Common myeloid progenitor, CD34-positive (primary cell): ENCODE results near the gene SLC48A1.

Source experiments
- CTCF ChIA-PET: fragments of 350-600 bp; sonication (Branson Sonifier 250); formaldehyde crosslinking; loops from one replicate; lab custom pipeline; 2021; ENCODE audit warnings: antibody characterized with exemption; lab: Charles Lee
- POLR2A ChIA-PET: fragments of 350-600 bp; sonication (Branson Sonifier 250); formaldehyde crosslinking; loops from one replicate; lab custom pipeline; 2021; ENCODE audit warnings: antibody characterized with exemption; lab: Charles Lee
- DNase-seq, 3 donors: peaks; one replicate each; pipeline versions ENCODE4 v3.0.0 to v3.0.0-alpha.2; 2013
- H3K27ac ChIP-seq, 2 experiments: 1 replicate in 1 of 2; 2 replicates in 1 of 2; pipeline ENCODE4 v1.7.0; 2013; ENCODE audit warnings: inconsistent platforms in 2 of 2, low read length in 2 of 2, mild to moderate bottlenecking in 2 of 2, low read depth in 1 of 2, moderate library complexity in 1 of 2; ENCODE audit not compliant: severe bottlenecking in 2 of 2, insufficient read depth in 1 of 2, poor library complexity in 1 of 2
- H3K27me3 ChIP-seq, 5 experiments: replicated peaks in 2 of 5; 1 replicate in 3 of 5; 2 replicates in 2 of 5; pipeline versions ENCODE4 v1.6.1 to v1.7.0; 2013; ENCODE audit warnings: low read length in 4 of 5, mild to moderate bottlenecking in 2 of 5, moderate library complexity in 2 of 5, inconsistent platforms in 1 of 5; ENCODE audit not compliant: insufficient read depth in 5 of 5, control insufficient read depth in 4 of 5
- H3K36me3 ChIP-seq, 4 experiments: 1 replicate in 2 of 4; 2 replicates in 2 of 4; pipeline versions ENCODE4 v1.6.1 to v1.7.0; 2013; ENCODE audit warnings: low read length in 3 of 4, control low read depth in 1 of 4, mild to moderate bottlenecking in 1 of 4; ENCODE audit not compliant: control insufficient read depth in 4 of 4, insufficient read depth in 4 of 4
- H3K4me1 ChIP-seq, 4 experiments: 1 replicate in 3 of 4; 2 replicates in 1 of 4; pipeline versions ENCODE4 v1.6.1 to v1.7.1; 2013; ENCODE audit warnings: low read length in 3 of 4, mild to moderate bottlenecking in 3 of 4, control low read depth in 1 of 4, inconsistent platforms in 1 of 4, moderate library complexity in 1 of 4; ENCODE audit not compliant: control insufficient read depth in 4 of 4, insufficient read depth in 4 of 4; ENCODE audit errors: control extremely low read depth in 1 of 4
- H3K4me3 ChIP-seq, 7 experiments: 1 replicate in 4 of 7; 2 replicates in 3 of 7; pipeline versions ENCODE4 v1.5.1 to v1.7.0; 2013; ENCODE audit warnings: mild to moderate bottlenecking in 7 of 7, low read length in 6 of 7, moderate library complexity in 6 of 7, inconsistent platforms in 2 of 7, low read depth in 2 of 7, control low read depth in 1 of 7; ENCODE audit not compliant: insufficient read depth in 4 of 7, control insufficient read depth in 1 of 7; ENCODE audit errors: extremely low read depth in 1 of 7
- H3K9me3 ChIP-seq, 5 experiments: 1 replicate in 4 of 5; 2 replicates in 1 of 5; pipeline versions ENCODE4 v1.6.1 to v1.7.1; 2013; ENCODE audit warnings: low read length in 4 of 5, mild to moderate bottlenecking in 2 of 5, inconsistent platforms in 1 of 5, low read depth in 1 of 5, moderate library complexity in 1 of 5; ENCODE audit not compliant: control insufficient read depth in 4 of 5, insufficient read depth in 2 of 5; ENCODE audit errors: control extremely low read depth in 1 of 5
- WGBS: methylation state at CpG from one replicate; pipeline ENCODE4 v1.1.5; 2013; ENCODE audit not compliant: insufficient coverage; 5-methylcytosine and 5-hydroxymethylcytosine counted together

Gene SLC48A1

DNA sequence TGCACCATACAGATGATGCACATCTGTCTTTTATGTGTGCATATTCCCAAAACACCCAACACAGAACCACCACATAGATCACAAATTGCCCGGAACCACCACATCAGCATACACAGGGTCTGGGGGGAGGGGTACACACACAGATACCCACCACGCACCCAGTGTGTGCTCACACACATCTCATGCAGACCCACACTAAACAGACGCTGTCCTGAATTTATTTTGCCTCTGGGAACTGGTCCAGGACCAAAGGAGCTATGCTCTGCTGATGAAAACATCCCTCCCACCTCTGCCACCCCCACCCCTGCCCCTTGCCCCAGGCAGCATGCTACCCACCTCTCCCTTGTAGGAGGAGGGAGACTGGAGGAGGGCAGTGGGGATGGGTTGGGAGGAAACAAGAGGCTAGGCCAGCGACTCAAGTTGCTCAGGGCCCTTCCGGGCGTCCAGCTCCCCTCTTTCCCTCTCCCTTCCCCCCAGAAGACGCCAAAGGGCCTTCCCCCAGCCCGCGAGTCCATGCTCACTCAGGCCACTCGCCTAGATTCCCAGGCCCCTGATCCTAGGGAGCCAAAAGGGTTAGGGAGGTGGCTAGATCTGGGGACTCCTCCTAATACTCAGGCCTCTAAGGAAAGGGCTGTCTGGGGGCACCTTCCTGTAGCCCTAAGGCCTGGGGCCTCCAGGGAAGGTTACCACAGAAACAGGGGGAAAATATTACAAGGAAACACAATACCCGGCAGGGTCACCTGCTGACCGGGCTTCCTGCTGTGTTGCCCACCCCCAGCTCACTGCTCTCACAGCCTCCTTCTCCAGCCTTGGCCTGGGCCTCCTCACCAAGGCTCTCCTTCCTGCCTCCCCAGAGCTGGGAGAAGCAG, 43.6 kb downstream of the SLC48A1 start:
- WGBS = 44% methylated on average over 5 of the region's 12 CpGs
- CTCF ChIA-PET = interaction anchor here (0.8 to 49.5 kb wide), 11 partner anchors 8 to 58 kb away, joined by 3 to 1391 read pairs (median 4); partner anchors contain the start of gene RAPGEF3
- Histone ChIP-seq H3K36me3 (peaks cover 0 to 6% (median 4%) of the 10 kb centered on the region in 4 experiments), H3K27ac (peak overlapping the region; percentile 68 to 86), H3K27me3 (no peaks in the 10 kb centered on the region), H3K9me3 (no peaks in the 10 kb centered on the region), H3K4me3 (peak overlapping the region; percentile 13 to 94 (median 79)), H3K4me1 (peaks cover 27 to 89% (median 87%) of the 10 kb centered on the region in 4 experiments)
- POLR2A ChIA-PET = interaction anchor here (0.6 to 3.2 kb wide), 4 partner anchors 9 to 40 kb away, joined by 3 to 21 read pairs (median 8); no protein-coding TSS in a partner anchor
- no peak for DNase-seq

DNA sequence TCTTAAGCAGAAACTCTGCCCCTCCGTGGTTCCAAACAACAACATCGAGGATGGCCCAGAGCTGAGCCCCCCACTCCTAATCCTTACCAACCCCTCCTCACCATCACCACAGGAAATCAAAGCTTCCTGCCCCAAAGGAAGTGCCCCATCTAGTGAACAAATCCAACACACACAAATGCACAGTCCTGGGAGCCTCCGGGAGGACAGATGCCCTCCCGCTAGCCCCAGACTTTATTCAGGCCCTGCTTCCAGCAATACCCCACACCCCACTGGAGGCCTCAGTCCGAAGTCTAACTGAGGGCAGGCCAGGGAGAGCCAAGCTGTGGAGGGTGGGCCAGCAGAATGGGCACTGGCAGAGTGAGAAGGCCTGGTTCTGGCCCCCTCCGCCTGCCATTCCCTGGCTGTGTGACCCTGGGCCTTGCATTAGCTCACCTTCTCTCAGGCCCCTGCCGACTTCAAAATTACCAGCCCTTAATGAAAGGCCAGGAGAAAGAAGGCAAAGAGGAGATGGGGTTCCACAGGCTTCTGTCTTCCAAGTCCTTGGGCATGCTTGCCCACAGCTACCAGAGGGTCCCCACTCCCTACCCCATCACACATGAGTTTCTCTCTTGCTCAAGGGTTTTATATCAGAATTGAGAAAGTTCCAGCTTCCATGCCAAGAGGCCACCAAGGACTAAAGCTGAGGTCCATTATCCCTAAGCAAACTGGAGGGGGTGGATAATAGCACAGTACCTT, 44.4 kb downstream of the SLC48A1 start:
- peak in 1 of 3 donors; percentile 33 for DNase-seq
- POLR2A ChIA-PET = interaction anchor here (0.6 to 3.2 kb wide), 6 partner anchors 9 to 41 kb away, joined by 3 to 21 read pairs (median 5); no protein-coding TSS in a partner anchor
- Histone ChIP-seq H3K36me3 (peaks cover 0 to 5% (median 2%) of the 10 kb centered on the region in 4 experiments), H3K27ac (peak overlapping the region; percentile 68 to 86), H3K4me1 (peaks cover 20 to 82% (median 80%) of the 10 kb centered on the region in 4 experiments), H3K9me3 (no peaks in the 10 kb centered on the region), H3K27me3 (no peaks in the 10 kb centered on the region), H3K4me3 (peak overlapping the region; percentile 13 to 94 (median 79))
- WGBS = 0% methylated on average over 5 of the region's 7 CpGs
- CTCF ChIA-PET = interaction anchor here (0.8 to 49.5 kb wide), 14 partner anchors 9 to 110 kb away, joined by 3 to 1391 read pairs (median 4); partner anchors contain the start of gene RAPGEF3

DNA sequence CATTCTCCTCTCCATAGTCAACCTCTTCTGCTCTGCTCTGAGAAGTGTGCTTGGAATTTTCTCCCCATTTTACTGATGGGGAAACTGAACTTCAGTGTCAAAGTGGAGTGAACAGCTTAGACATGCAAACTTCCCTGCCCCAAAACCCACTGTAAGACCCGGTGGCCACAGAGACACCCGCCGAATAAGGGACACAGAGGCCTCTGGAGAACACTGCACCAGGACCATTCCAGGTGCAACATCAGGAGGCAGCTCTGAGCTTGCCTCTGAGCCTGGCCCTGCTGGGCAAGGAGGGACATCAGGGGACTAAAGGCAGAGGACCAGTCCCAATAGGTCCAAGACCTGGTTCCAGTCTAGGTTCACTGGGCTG, 45.0 kb downstream of the SLC48A1 start:
- DNase-seq = no peak
- Histone ChIP-seq H3K27ac (peak overlapping the region; percentile 68 to 86), H3K4me3 (peak overlapping the region in 6 of 7 experiments; percentile 64 to 94 (median 82)), H3K9me3 (no peaks in the 10 kb centered on the region), H3K4me1 (peaks cover 18 to 78% (median 76%) of the 10 kb centered on the region in 4 experiments), H3K36me3 (peaks cover 0 to 5% (median 2%) of the 10 kb centered on the region in 4 experiments), H3K27me3 (no peaks in the 10 kb centered on the region)
- ChIA-PET POLR2A (interaction anchor here (0.6 to 3.2 kb wide), 5 partner anchors 10 to 42 kb away, joined by 3 to 21 read pairs (median 6); no protein-coding TSS in a partner anchor), CTCF (interaction anchor here (1.1 to 49.5 kb wide), 12 partner anchors 9 to 110 kb away, joined by 3 to 1391 read pairs (median 4); partner anchors contain the start of gene RAPGEF3)
- WGBS = 80% methylated on average over 3 of the region's 3 CpGs

DNA sequence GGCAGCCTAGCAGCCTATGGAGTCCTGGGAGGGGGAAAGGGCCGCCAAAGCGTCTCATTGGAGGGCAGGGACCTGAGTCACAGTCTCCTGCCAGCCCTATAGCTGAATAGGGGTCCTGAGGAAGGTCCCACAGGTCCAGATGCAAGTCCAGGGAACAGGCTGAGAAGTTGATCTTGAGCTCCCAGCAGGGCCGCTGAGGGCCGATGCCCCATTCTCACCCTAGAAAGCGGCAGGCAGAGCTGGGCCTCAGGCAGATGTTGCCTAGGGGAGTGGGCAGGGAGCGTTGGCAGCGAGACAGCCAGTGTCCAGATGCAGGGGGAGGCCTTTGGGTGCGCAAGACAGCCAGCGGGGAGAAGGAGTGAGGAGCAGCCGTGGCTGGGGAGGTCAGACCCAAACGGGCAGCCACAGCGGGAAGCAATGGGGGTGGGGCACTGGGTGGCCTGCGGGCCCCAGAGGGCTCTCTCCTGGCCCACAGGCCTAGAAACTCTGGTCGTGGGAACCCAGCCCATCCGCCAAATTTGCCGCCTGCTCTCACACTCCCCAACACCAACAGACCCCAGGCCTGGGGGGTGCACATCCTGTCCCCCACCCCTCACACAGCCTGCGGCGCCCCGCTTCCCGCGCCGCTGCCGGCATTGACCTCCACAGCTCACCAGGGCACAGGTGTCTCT, 45.6 kb downstream of the SLC48A1 start:
- CTCF ChIA-PET = interaction anchor here (1.4 to 49.5 kb wide), 8 partner anchors 10 to 76 kb away, joined by 3 to 1391 read pairs (median 12); partner anchors contain the start of gene RAPGEF3
- POLR2A ChIA-PET = interaction anchor here (1.4 to 3.2 kb wide), 4 partner anchors 10 to 19 kb away, joined by 6 to 21 read pairs (median 9); no protein-coding TSS in a partner anchor
- WGBS = 9% methylated on average over 18 of the region's 23 CpGs
- Histone ChIP-seq H3K36me3 (peaks cover 0 to 5% (median under 1%) of the 10 kb centered on the region in 4 experiments), H3K27me3 (no peaks in the 10 kb centered on the region), H3K4me1 (peaks cover 18 to 75% (median 71%) of the 10 kb centered on the region in 4 experiments), H3K27ac (peak overlapping the region; percentile 58 to 86), H3K4me3 (peak overlapping the region; percentile 60 to 94 (median 79)), H3K9me3 (no peaks in the 10 kb centered on the region)
- peak in 1 of 3 donors; percentile 55 for DNase-seq

DNA sequence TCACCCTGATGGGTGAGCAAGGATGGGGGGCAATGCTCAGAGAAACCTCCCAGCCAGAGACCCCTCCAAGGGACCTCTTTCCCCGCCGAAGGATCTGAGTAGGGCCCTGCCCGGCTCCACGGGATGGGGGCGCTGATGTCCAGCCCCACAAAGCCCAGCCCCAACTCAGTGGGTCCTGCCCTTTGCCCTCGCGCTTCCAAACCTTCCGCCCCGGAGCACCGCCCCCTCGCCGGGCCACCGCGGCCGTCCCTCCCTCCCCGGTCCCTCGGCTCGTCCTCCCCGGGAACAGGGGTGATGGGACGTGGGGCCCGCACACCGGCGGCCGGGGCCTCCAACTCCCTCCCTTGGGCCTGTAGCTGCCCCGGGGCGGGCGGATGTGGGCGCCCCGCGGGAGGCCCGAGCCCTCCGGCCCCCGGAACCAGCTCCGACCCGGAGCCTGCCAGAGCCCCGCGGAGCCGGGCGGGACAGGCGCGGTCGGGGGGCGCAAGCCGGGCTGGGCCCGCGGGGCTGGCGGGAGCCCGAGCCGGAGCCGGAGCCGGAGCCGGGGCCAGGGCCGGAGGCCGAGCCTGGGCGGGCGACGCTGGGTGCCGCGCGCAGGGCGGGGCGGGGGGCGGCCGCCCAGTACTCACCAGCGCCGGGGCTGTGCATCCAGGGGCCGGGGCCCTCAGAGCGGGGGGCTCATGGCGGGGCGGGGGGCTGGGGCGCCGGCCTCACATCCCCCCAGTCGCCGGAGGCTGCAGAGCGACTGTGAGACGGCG, 46.3 kb downstream of the SLC48A1 start:
- H3K27me3 ChIP-seq = no peaks in the 10 kb centered on the region
- H3K36me3 ChIP-seq = peaks cover 0 to 5% (median under 1%) of the 10 kb centered on the region in 4 experiments
- 0% methylated on average over 55 of the region's 77 CpGs for WGBS
- POLR2A ChIA-PET = interaction anchor here (1.3 to 3.2 kb wide), 6 partner anchors 11 to 20 kb away, joined by 3 to 21 read pairs (median 6); no protein-coding TSS in a partner anchor
- CTCF ChIA-PET = interaction anchor here (2.7 to 49.5 kb wide), 5 partner anchors 11 to 77 kb away, joined by 11 to 1391 read pairs (median 46); no protein-coding TSS in a partner anchor
- peak overlapping the region; percentile 60 to 94 (median 79) for H3K4me3 ChIP-seq
- peaks cover 17 to 75% (median 69%) of the 10 kb centered on the region in 4 experiments for H3K4me1 ChIP-seq
- H3K9me3 ChIP-seq = no peaks in the 10 kb centered on the region
- DNase-seq = peak in 1 of 3 donors; percentile 56
- H3K27ac ChIP-seq = peak overlapping the region; percentile 58 to 86
